ENCODE results near the gene RBM11. TPM values are rescaled to one million over a fixed set of nuclear protein-coding genes. Genes with fewer than 3 reads are reported as not detected.

RBM11 gene
- total RNA-seq, 2 experiments from 2014 or later, result 3.8 to 6.3 TPM

DNA sequence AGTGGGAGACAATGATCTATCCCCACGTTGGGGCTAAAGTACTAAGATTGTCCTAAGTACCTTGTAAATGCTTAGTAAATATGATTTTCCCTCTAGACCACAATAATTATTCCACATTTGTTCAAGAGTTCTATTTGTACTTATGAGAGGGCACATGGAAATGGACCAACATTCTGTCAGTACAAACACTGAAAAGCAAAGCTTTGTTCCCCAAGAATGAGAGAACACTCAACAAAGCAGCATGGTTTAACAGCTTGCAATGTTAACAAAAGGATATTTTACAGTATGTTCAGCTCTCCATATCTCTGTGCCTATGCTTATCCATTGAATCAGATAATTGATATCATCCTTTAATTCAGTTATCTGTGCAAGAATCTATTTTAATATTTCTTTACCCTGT is 35.4 kb downstream of the RBM11 start:
- peaks cover 5% of the 10 kb centered on the region for H3K9me3 Mint-ChIP-seq
- no peak for DNase-seq
- H3K27ac Mint-ChIP-seq, result no peak overlapping the region
- no peaks in the 10 kb centered on the region for H3K36me3 Mint-ChIP-seq
- peaks cover 7% of the 10 kb centered on the region for H3K27me3 Mint-ChIP-seq
- no peak overlapping the region for H3K4me3 Mint-ChIP-seq
- H3K4me1 Mint-ChIP-seq, result peaks cover 3% of the 10 kb centered on the region

GRCh38 chr21:14259747-14260146 is 43.8 kb downstream of the RBM11 start:
- Mint-ChIP-seq H3K4me3 (no peak overlapping the region), H3K9me3 (no peaks in the 10 kb centered on the region), H3K4me1 (peaks cover 8% of the 10 kb centered on the region), H3K36me3 (no peaks in the 10 kb centered on the region), H3K27me3 (peaks cover 2% of the 10 kb centered on the region), H3K27ac (no peak overlapping the region)
- no peak for DNase-seq

- Mint-ChIP-seq H3K27ac (no peak overlapping the region), H3K9me3 (no peaks in the 10 kb centered on the region), H3K36me3 (no peaks in the 10 kb centered on the region), H3K4me1 (peaks cover 8% of the 10 kb centered on the region), H3K27me3 (peaks cover 2% of the 10 kb centered on the region), H3K4me3 (no peak overlapping the region)
- DNase-seq, result no peak
These were observed 44.3 kb downstream of the RBM11 start for GRCh38 chr21:14260174-14260764.

DNA sequence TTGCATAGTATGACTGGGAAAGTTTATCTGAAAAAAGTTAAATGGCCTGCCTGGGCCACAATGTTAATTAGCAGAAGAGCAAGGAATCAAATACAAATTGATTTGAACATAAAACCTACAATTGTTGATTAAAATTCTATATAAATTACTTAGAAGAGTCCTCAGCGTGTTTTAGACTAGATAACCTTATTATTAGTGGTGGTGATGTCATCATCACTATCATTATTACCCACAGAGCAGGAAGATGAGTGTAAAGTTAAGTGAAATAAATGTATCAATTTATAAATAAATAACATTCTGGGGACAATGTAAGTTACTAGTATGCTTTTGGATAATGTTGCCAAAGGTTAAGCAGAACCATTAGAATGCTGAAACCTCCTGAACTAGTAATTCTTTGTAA is 46.1 kb downstream of the RBM11 start:
- H3K27ac Mint-ChIP-seq, result no peak overlapping the region
- H3K4me3 Mint-ChIP-seq, result no peak overlapping the region
- no peaks in the 10 kb centered on the region for H3K9me3 Mint-ChIP-seq
- DNase-seq, result no peak
- no peaks in the 10 kb centered on the region for H3K36me3 Mint-ChIP-seq
- H3K4me1 Mint-ChIP-seq, result peaks cover 8% of the 10 kb centered on the region
- peaks cover 7% of the 10 kb centered on the region for H3K27me3 Mint-ChIP-seq

DNA sequence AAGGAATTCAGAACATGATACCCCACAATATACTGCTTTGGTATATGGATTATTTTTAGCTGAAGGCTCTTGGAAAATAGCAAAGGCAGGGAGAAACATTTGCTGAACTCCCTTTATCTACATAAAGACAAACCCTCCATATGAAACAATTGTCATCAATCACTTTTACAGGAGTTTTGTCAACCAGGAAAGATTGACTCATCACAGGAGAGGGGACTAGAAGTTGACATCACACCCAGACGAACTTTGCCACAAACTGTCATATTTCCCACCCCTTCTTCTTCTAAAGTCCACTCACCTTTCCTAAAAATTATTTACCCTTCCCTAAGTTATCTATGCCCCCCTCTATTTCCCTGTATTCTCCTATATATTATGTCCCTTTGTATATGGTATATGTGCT is 47.9 kb downstream of the RBM11 start:
- H3K36me3 Mint-ChIP-seq, result no peaks in the 10 kb centered on the region
- H3K9me3 Mint-ChIP-seq, result no peaks in the 10 kb centered on the region
- peaks cover 7% of the 10 kb centered on the region for H3K27me3 Mint-ChIP-seq
- DNase-seq, result no peak
- no peak overlapping the region for H3K27ac Mint-ChIP-seq
- peaks cover 8% of the 10 kb centered on the region for H3K4me1 Mint-ChIP-seq
- H3K4me3 Mint-ChIP-seq, result no peak overlapping the region

- Mint-ChIP-seq H3K4me1 (peaks cover 8% of the 10 kb centered on the region), H3K27me3 (peaks cover 7% of the 10 kb centered on the region), H3K4me3 (no peak overlapping the region)
These were observed 49.1 kb downstream of the RBM11 start for GRCh38 chr21:14265023-14265422.

DNA sequence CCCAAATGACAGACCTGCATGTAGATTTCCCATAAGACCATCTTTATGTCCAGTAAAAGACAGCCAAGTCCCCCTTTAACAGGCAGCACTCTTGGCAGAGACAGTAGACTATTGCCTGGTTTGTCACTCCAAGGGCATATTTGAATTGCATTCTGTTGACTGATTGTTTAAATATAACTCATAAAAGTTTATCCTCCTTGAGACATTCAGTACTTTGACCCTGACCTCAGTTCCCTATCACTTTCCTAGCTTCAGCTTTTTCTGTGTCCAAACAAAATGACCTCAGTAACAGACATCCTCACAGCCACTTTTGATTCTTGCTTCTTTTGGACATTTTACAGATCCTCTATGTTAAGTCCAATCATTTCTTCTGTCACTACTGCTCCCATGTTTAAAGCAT is 51.1 kb downstream of the RBM11 start:
- no peaks in the 10 kb centered on the region for H3K9me3 Mint-ChIP-seq
- H3K4me3 Mint-ChIP-seq, result no peak overlapping the region
- H3K27me3 Mint-ChIP-seq, result peaks cover 9% of the 10 kb centered on the region
- DNase-seq, result no peak
- H3K36me3 Mint-ChIP-seq, result no peaks in the 10 kb centered on the region
- peaks cover 8% of the 10 kb centered on the region for H3K4me1 Mint-ChIP-seq
- no peak overlapping the region for H3K27ac Mint-ChIP-seq

More at GRCh38 chr21:14265023-14265422, 49.1 kb downstream of the RBM11 start:
- H3K9me3 Mint-ChIP-seq, result no peaks in the 10 kb centered on the region
- H3K36me3 Mint-ChIP-seq, result no peaks in the 10 kb centered on the region
- H3K27ac Mint-ChIP-seq, result no peak overlapping the region
- DNase-seq, result no peak

GRCh38 chr21:14270631-14271030 is 54.7 kb downstream of the RBM11 start:
- Mint-ChIP-seq H3K36me3 (no peaks in the 10 kb centered on the region), H3K4me3 (no peak overlapping the region), H3K27me3 (peaks cover 31% of the 10 kb centered on the region), H3K4me1 (no peaks in the 10 kb centered on the region), H3K27ac (no peak overlapping the region), H3K9me3 (no peaks in the 10 kb centered on the region)
- DNase-seq, result no peak

GRCh38 chr21:14271053-14271452 is 55.1 kb downstream of the RBM11 start:
- H3K27ac Mint-ChIP-seq, result no peak overlapping the region
- H3K4me3 Mint-ChIP-seq, result no peak overlapping the region
- no peaks in the 10 kb centered on the region for H3K4me1 Mint-ChIP-seq
- H3K27me3 Mint-ChIP-seq, result peaks cover 32% of the 10 kb centered on the region
- no peaks in the 10 kb centered on the region for H3K9me3 Mint-ChIP-seq
- no peak for DNase-seq
- no peaks in the 10 kb centered on the region for H3K36me3 Mint-ChIP-seq

DNA sequence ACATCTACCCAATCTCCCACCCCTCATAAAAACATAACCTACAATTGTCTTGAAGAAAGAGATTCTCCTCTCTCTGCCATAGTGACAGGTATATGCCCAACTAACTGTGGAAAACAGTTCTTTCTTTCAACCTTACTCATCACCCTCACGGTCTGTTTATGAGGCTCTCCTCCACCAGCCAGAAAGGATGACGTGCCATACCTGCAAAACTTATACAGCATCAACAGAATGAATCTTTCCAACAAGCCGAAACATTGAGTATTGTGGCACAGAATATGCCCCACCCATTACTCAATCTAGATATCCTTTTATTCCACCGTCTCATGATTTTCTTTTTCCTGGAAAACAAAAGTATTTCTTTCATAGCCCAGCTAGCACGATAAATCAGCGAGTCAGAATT is 55.7 kb downstream of the RBM11 start:
- no peaks in the 10 kb centered on the region for H3K36me3 Mint-ChIP-seq
- no peak overlapping the region for H3K4me3 Mint-ChIP-seq
- no peak overlapping the region for H3K27ac Mint-ChIP-seq
- H3K4me1 Mint-ChIP-seq, result no peaks in the 10 kb centered on the region
- peaks cover 32% of the 10 kb centered on the region for H3K27me3 Mint-ChIP-seq
- no peak for DNase-seq
- no peaks in the 10 kb centered on the region for H3K9me3 Mint-ChIP-seq

GRCh38 chr21:14273736-14274538 is 58.0 kb downstream of the RBM11 start:
- H3K9me3 Mint-ChIP-seq, result no peaks in the 10 kb centered on the region
- H3K27ac Mint-ChIP-seq, result no peak overlapping the region
- H3K36me3 Mint-ChIP-seq, result no peaks in the 10 kb centered on the region
- no peak overlapping the region for H3K4me3 Mint-ChIP-seq
- no peaks in the 10 kb centered on the region for H3K4me1 Mint-ChIP-seq
- H3K27me3 Mint-ChIP-seq, result peaks cover 39% of the 10 kb centered on the region
- DNase-seq, result no peak

DNA sequence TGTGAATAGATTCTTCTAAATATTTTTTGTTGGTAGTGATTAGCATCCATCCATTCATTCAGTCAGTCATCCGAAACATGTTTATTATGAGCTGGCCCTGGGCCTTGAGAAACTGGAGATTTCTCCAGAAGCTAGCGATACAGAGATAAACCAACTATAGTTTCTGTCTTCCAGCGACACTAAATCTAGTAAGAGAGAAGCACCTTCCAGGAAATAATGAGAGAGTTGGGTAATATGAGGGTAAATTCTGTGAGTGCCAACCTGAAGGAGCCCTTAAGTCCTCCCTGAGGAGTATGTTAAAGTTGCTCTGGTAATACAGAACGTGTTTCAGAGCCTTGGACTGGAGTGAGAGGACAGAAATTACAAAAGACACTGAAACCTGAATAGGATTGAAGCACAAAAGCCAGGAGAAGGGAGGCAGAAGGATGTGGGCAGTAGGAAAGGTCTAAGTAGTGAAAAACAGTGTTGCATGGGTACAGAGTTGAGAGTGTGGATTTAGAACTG is 59.8 kb downstream of the RBM11 start:
- Mint-ChIP-seq H3K27me3 (peaks cover 48% of the 10 kb centered on the region), H3K4me3 (no peak overlapping the region), H3K27ac (no peak overlapping the region), H3K36me3 (no peaks in the 10 kb centered on the region), H3K9me3 (no peaks in the 10 kb centered on the region), H3K4me1 (no peaks in the 10 kb centered on the region)
- no peak for DNase-seq

Other genes starting within 250 kb of the RBM11 start
- gene LIPI, start 5.2 kb upstream of the RBM11 start, total RNA-seq, result not detected
- gene HSPA13, start 167.0 kb downstream of the RBM11 start, total RNA-seq, result 10 to 100 TPM; 38.0 to 39.1 TPM